GM19043 (cell line): ENCODE data around the gene IL20RB.

ENCODE experiments used
- ATAC-seq: cut with Tn5 transposase; IDR thresholded peaks from one replicate; pipeline ENCODE4 v1.9.1; 2021; ENCODE audit warnings: low read depth; ENCODE audit not compliant: unreplicated experiment

The IL20RB gene, protein sequence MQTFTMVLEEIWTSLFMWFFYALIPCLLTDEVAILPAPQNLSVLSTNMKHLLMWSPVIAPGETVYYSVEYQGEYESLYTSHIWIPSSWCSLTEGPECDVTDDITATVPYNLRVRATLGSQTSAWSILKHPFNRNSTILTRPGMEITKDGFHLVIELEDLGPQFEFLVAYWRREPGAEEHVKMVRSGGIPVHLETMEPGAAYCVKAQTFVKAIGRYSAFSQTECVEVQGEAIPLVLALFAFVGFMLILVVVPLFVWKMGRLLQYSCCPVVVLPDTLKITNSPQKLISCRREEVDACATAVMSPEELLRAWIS

DNA sequence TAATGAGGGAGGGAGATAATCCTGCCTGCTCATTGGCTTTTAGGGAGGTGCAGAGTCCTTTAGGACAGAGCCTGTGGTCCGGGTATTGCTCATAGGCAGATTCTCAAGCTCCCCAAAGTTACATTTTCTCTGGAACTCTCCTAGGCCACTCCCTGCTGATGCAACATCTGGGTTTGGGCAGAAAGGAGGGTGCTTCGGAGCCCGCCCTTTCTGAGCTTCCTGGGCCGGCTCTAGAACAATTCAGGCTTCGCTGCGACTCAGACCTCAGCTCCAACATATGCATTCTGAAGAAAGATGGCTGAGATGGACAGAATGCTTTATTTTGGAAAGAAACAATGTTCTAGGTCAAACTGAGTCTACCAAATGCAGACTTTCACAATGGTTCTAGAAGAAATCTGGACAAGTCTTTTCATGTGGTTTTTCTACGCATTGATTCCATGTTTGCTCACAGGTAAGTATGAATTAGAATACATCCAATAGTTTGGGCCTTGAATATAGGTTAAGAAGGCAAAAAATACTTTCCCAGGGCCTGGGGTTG lies at the start of gene IL20RB:
Gene IL20RB (plus strand): TSS at position 233 of the 538 bp plus-strand sequence. CDS start 131 bp downstream, at position 364.
- ATAC-seq: no peak

DNA sequence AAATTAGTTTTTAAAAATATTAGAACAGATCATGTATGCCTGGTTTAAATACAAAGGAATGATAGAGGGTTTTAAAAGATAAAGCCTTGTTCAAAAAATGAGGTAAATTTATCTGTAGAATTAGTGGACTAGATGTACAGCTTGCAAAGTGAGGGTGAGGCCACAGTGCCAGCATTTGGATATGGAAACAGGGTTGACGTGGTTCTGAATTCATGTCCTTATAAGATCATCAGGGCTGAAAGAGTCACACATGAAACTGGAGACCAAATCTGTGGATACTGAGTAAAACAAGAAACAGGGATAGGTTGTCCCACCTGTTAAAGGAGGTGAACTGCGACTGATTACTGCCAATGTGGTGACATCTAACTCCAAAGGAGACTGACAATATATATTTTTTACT lies 49.5 kb upstream of the IL20RB start:
- no peak for ATAC-seq

DNA sequence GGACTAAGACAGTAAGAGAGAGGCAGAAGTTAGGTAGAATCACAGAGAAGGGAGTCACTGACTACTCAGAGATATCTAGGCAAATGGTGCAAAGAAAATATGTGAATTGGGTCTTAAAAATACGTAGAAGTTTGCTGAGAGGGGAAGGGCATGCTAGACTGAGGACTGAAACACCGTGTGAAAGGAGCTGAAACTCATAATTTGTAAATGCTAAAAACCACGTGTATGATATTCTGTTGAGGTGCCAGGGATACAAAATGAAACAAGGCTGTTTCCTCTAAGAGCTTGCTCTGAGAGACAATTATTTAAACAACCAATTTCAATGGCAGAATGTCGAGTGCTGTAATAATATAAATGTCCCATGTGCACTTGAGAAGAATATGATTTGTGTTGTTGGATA lies 48.6 kb upstream of the IL20RB start:
- no peak for ATAC-seq

DNA sequence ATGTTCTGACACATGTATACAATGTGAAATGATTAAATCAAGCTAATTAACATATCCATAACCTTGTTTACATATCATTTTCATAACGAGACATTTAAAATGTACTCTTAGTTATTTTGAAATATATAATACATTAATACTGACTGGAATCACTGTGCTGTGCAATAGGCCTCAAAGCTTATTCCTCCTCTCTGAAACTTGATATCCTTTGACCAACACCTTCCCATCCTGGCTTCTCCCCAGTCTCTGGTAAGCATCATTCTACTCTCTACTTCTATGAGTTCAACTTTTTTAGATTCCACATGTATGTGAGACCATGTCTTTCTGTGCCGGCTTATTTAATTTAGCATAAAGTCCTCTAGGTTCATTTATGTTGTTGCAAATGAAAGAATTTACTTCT lies 47.1 kb upstream of the IL20RB start:
- no peak for ATAC-seq

DNA sequence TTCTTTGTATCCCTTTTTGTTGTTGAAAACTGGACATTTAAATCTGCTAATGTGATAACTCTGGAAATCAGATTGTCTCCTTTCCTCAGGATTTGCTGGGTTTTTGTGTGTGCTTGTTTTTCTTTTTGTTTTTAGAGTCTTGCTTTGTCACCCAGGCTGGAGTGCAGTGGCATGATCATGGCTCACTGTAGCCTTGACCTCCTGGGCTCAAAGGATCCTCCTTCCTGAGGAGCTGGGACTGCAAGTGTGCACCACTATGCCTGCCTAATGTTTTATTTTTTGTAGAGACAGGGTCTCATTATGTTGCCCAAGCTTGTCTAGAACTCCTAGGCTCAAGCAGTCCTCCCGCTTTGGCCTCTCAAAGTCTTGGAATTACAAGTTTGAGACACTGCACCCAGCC lies 44.6 kb upstream of the IL20RB start:
- no peak for ATAC-seq

DNA sequence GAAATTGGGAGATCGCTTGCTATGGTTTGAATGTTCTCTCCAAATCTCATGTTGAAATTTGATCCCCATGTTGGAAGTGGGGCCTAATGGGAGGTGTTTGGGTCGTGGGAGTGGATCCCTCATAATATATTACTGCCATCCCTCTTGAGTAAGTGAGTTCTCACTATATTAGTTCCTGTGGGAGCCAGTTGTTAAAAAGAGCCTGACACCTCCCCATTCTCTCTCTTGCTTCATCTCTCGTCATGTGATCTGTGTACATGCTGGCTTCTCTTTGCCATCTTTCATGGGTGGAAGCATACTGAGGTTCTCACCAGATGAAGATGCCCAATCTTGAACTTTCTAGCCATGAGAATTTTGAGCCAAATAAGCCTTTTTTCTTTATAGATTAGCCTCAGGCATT lies 43.0 kb upstream of the IL20RB start:
- ATAC-seq: no peak

DNA sequence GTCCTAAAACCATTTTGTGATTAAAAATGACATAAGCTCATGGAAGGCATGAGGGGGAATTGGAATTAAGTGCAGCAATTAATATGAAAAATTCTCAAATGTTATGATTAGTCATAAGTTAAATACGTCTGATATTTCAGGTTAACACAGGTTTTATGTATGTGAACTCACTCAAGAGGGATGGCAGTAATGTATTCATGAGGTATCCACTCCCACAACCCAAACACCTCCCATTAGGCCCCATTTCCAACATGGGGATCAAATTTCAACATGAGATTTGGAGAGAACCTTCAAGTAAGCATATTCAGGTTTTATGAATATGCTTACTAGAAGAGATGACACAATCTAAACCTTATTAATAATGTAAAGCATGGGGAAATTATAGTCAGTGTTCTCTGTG lies 41.6 kb upstream of the IL20RB start:
- no peak for ATAC-seq

DNA sequence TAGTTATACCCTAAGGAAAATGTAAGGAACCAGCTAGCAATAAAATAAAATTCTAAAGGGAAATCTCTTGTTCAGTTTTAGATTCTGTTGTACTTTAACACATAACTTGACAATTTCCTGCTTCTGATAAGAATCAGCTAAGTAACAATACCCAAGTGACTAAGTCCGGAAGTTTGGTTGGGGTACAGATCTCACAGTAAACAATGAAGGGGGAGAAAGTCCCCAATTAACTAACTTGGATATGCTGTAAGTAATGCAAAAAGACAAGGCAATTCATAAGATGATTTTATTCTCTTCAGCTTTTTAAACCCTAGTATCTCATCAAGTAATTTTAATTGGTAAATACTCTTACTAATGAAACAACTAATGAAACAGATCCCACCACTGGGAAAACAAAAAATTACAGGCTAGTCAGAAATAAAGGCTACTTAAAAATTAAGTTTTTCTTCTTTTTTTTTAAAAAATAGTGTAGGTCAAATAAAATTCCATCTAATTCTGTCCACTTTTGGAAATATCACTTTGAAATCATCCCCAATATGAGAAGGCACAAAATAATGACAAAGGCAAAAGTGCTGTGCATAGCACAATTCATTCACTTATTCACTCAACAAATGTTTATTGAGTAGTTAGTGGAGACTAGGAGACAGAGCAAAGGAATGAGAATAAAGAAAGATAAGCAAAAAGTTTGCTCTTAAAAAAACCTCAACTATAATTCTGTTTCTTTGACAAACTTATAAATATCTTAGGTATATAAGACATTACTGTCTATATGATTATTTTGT lies 37.8 kb upstream of the IL20RB start:
- peak; percentile 70 for ATAC-seq

DNA sequence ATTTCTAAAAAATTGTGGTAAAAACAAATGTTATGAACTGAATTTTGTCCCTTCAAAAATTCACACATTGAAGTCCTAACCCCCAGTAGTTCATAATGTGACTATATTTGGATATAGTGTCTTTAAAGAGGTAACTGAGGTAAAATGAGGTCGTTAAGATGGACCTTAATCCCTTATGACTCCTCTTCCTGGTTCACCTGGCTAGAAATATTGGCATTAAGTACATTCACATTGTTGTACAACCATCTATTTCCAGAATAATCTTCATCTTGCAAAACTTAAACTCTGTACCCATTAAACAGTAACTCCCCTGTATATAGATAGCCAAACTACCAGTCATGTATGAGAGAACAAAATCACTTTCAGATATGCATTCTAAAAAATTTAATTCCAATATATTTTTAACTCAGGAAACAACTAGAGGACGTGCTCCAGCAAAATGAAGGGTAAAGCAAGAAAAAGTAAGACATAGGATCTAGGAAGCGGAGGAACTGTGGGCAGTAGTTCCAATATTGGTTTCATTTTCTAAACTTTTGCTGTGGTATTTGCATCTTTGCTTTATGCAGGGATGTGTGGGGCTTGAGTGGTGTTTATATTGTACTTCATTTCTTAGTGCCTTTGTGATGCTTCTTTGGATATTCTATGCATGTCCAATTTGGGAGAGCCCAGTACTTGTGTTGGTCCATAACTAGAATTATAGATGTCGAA lies 36.7 kb upstream of the IL20RB start:
- no peak for ATAC-seq

DNA sequence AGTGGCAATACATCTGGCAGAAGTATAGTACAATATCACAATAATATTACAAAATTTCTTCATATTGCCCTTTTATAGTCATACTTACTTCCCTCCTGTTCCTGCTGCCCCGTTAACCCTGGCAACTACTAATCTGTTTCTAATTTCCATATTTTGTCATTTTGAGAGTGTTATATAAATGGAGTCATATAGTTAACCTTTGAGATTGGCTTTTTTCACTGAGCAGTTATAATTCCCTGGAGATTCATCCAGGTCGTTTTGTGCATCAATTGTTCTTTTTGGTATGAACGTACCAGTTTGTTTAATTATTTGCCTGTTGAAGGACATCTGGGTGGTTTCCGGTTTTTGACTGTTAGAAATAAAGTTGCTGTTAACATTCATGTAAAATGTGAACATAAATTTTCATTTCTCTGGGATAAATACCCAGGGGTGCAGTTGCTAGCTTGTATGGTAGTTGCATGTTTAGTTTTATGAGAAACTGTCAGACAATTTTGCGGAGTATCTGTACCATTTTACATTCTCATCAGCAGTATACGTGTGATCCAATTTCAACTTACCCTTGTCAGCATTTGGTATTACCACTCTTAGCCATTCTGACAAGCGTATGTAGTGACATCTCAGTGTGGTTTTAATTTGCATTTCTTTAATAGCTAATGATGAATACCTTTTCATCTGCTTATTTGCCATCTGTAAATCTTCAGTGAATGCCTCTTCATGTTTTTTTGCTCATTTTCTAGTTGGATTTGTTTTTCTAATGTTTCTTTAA lies 32.2 kb upstream of the IL20RB start:
- peak; percentile 56 for ATAC-seq

DNA sequence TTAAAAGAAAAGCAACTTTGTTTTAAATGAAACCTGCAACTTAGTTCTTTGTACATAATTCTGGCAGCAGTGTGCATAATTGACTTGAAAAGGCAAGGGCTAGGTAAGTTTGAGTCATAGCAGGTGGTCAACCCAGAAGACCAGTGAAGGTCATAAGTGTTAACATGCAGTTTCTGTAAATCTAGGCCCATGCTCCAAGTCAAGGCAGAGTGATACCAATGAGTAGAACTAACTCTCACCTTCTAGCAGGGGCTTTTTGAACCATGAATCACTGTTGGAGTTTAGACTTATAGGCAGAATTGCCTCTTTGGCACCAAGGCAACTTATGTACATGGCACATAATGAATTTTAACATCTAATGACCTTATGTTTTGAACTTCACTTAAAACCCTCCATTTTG lies 29.5 kb upstream of the IL20RB start:
- no peak for ATAC-seq

DNA sequence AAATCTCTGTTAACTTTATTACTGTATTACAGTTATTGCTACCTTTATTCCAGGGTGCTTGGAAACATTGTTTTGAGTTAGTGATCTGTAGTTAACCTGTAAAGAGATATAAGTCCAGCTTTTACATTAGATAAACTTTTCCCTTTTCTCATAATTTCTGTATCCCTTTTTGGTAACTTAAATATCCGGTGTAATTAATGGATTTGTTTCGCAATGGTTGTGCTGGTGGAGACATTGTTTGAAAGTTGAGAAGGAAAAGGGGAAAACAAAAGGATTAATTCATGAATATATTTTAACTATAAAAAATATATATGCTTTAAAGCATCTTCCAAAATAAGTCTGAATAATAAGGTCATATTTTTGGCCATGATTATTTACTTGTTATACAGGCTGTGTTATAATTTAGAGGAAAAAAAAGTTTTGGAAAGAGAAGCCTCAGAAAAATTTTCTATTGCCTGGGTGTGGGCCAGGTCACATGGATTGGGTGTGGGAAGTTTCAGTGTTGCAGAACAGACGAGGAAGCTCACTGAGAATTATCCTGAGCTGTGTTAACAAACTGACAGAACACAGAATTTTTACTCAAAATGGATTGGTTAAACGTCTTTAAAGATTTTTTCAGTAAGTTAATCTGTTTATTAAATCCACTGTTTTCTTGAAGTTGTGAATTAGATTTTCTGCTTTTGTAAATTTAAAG lies 27.7 kb upstream of the IL20RB start:
- no peak for ATAC-seq

DNA sequence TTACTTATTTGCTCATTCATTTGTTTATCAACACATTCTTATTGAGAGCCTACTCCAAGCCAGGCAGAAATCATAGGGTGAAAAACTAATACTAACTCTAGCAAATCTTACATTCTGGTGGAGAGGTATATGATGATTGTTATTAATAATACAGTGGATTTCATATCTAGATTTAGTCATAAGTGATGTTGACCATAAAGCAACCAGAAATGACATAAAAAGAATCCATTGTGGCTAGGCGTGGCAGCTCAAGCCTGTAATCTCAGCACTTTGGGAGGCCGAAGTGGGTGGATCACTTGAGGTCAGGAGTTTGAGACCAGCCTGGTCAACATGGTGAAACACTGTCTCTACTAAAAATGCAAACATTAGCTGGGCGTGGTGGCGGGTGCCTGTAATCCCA lies 26.2 kb upstream of the IL20RB start:
- no peak for ATAC-seq

DNA sequence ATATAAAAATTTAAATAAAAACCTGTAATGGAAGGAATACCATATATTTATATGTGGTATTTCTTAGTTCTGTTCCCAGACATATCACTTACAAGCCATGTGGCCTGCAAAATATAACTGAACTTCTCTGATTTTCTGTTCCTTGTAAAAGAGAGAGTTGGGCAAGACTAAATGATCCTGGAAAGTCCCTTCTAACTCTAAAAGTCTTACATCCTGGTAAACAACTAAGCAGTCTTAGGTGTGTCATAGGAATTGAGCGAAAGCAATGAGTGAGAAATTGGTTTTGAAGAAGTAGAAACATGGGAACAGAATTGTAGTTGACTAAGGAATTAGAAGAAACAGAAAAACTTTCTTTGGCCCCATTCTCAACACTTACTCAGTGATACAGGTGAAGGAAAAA lies 25.3 kb upstream of the IL20RB start:
- no peak for ATAC-seq

DNA sequence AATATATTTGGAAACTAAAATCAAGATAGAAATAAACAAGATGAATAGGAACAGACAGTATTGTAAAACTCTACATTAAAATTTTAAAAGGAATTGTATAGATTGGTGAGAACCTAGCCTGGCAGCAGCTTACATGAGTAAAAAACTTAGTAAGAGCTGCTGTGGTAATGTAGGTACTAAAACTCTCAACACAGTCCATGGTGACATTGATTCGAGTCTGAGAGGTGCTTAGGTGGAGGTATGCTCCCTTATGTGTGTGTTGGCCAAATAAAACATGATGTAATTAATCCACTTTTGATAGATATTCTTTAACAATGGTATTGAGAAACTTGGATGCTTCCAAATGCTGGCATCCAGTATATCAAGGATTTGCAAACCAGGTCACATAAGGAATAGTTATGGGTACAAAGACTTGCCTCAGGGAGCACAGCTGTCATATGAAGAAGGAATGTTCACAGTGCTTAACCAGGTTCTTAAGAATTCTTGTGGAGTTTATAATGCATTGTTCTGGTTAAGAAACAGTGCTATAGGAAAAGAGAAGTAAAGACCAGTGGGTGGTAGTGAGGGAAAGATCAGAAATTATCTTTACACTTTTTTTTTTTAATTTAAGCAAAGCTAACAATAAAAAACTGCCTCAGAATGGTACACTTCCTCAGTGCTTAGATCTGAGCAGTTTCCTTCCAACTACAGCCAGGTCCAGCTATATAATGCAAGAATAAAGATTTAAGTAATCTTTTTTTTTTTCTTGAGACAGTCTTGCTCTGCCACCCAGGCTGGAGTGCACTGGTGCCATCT lies 24.6 kb upstream of the IL20RB start:
- no peak for ATAC-seq

DNA sequence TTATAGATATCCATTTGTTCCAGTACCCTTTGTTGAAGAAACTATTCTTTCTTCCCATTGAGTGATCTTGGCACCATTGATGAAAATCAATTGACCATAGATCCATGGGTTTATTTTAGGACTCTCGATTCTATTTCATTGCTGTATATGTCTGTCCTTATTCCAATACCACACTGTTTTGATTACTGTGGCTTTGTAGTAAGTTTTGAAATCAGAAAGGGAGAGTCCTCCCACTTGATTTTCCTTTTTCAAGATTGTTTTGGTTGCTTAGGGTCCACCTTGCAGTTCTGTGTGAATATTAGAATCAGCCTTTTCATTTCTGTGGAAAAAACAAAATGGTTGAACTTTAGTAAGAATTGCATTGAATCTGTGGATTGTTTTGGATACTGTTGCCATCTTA lies 20.6 kb upstream of the IL20RB start:
- no peak for ATAC-seq

DNA sequence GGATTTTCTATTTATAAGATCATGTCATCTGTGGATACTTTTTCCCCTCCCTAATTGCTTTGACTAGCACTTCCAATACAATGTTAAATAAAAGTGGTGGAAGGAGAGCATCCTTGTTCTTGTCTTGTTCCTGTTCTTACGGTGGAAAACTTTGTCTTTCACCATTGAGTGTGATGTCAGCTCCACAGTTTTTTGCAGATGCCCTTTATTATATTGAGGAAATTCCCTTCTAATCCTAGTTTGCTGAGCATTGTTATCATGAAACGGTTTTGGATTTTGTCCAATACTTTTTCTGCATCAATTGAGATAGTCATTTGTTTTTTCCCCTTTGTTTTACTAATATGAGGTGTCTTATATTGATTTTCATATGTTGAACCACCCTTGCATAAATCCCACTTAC lies 19.9 kb upstream of the IL20RB start:
- no peak for ATAC-seq

DNA sequence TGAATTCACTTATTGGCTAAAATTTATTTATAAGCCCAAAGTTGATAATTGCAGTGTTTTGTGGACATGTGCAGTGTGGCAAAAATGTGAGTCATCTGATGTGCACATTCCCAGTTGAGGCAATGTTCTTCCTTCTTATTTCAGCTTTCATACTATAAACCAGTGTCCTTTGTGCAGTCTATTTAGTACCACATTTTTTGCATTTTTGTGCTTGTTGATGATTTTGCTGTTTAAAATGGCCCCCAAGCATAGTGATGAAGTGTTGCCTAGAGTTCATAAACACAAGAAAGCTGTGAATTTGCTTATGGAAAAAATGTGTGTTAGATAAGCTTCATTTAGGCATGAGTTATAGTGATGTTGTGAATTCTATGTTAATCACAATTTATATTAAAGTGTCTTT lies 19.4 kb upstream of the IL20RB start:
- no peak for ATAC-seq

DNA sequence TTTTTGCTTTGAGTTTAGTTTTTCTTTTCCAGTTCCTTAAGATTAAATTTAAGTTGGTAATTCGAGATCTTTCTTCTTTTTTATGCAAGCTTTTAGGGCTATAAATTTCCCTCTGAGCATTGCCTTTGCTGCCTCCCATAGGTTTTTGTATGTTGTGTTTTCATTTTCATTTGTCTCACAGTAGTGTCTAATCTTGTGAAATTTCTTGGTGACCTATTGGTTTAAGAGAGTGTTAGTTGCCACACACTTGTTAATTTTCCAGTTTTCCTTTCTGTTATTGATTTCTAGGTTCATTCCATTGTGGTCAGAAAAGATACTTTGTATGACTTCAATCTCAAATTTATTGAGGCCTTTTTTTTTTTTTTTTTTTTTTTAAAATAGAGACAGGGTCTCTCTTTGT lies 18.3 kb upstream of the IL20RB start:
- no peak for ATAC-seq
